ENCODE data around the gene ARPC2. TPM values are rescaled to one million over a fixed set of nuclear protein-coding genes. Genes with fewer than 3 reads are reported as not detected.

ARPC2 gene
- total and polyA plus RNA-seq, 10 of the 15 experiments (the other 5 are each of a cell fraction or from before 2014, with no cell fraction given), result 440 to 980 (median 709) TPM

- no peak for DNase-seq (ENCODE audit: low read depth, low spot score)
- no peaks in the 10 kb centered on the region; a peak in 2 of 4 replicates for H3K27me3 ChIP-seq (replicated peaks in 1 of 2; ENCODE audit: control insufficient read depth in 2 of 2, insufficient read depth in 2 of 2, low read length in 1 of 2)
- no peaks in the 10 kb centered on the region for H3K9me3 ChIP-seq (replicated peaks; ENCODE audit: control insufficient read depth, insufficient read depth, low read length)
- no peaks in the 10 kb centered on the region for H4K20me1 ChIP-seq (ENCODE audit: control insufficient read depth, insufficient read depth)
- no peak overlapping the region for H3K4me3 ChIP-seq
- intact Hi-C loops (cut with micrococcal nuclease; ENCODE audit: unreplicated experiment), result loop anchor here (5.0 kb wide), 2 partner anchors 87 to 98 kb away; no protein-coding TSS in a partner anchor
- ChIA-PET RAD21 (ENCODE audit: unreplicated experiment) (no interaction called here), SMC1A (ENCODE audit: uncharacterized antibody, unreplicated experiment) (no interaction called here), POLR2A (no interaction called here), CTCF (interaction anchor here (0.7 to 1.7 kb wide), 7 partner anchors 8 to 100 kb away, joined by 3 to 4 read pairs (median 3); partner anchors contain the start of genes AAMP and PNKD)
- H3K79me2 ChIP-seq (ENCODE audit: control insufficient read depth, insufficient read depth, low read length), result no peaks in the 10 kb centered on the region
- in situ Hi-C loops (cut with MboI), result no loop called here
- H3K4me1 ChIP-seq (ENCODE audit: control insufficient read depth, insufficient read depth, low read length), result no peaks in the 10 kb centered on the region
- H3K9ac ChIP-seq (ENCODE audit: control insufficient read depth, insufficient read depth, low read length), result no peak overlapping the region
- no peaks in the 10 kb centered on the region for H3K36me3 ChIP-seq (ENCODE audit: control insufficient read depth in 2 of 2, insufficient read depth in 2 of 2, low read length in 1 of 2)
- H2AFZ ChIP-seq (ENCODE audit: control insufficient read depth, low read depth, low read length), result no peak overlapping the region
- BruUV-seq (replicated peaks), result no TSS peak
- H3K27ac ChIP-seq (ENCODE audit: control insufficient read depth, insufficient read depth), result no peak overlapping the region
- ATAC-seq, result no peak
- 5% methylated on average over 5 of the region's 5 CpGs for WGBS (ENCODE audit: insufficient coverage, insufficient replicate concordance, low lambda C conversion rate, missing lambda C conversion rate)
- H3K4me2 ChIP-seq (ENCODE audit: control insufficient read depth, insufficient read depth), result no peak overlapping the region
- FAIRE-seq, result no peak
- no peak for TF ChIP-seq PAX8 (IDR thresholded peaks at IDR 0.05)
- no peak for TF ChIP-seq STAT3 (IDR thresholded peaks at IDR 0.05; ENCODE audit: low read depth, low read length)
- TF ChIP-seq NR2C2 (IDR thresholded peaks at IDR 0.05; ENCODE audit: borderline replicate concordance, control insufficient read depth, insufficient read length, low read depth), result no peak
- no peak for TF ChIP-seq STAT1 (conservative IDR thresholded peaks at IDR 0.05)
- TF ChIP-seq BHLHE40 (IDR thresholded peaks at IDR 0.05; ENCODE audit: borderline replicate concordance in 1 of 2, low read depth in 2 of 2, low read length in 1 of 2), result no peak
- TF ChIP-seq ZBED1 (IDR thresholded peaks at IDR 0.05; ENCODE audit: borderline replicate concordance), result no peak
- TF ChIP-seq DPF2 (IDR thresholded peaks at IDR 0.05), result no peak
- no peak for TF ChIP-seq NFYB (IDR thresholded peaks at IDR 0.05; ENCODE audit: insufficient read depth, low read depth, low read length)
- no peak for TF ChIP-seq PBX3 (IDR thresholded peaks at IDR 0.05; ENCODE audit: insufficient replicate concordance, low read depth, low read length)
- no peak for TF ChIP-seq ELK1 (IDR thresholded peaks at IDR 0.05; ENCODE audit: low read depth, low read length)
- TF ChIP-seq MXI1 (IDR thresholded peaks at IDR 0.05; ENCODE audit: low read depth, low read length), result no peak
- no peak for TF ChIP-seq SIX5 (IDR thresholded peaks at IDR 0.05; ENCODE audit: low read depth, low read length, severe bottlenecking)
- no peak for TF ChIP-seq POLR2AphosphoS5 (IDR thresholded peaks at IDR 0.05; ENCODE audit: low read length)
- TF ChIP-seq ZBTB11 (CRISPR knock-in tag; IDR thresholded peaks at IDR 0.05), result no peak
- no peak for TF ChIP-seq TARDBP (IDR thresholded peaks at IDR 0.05; ENCODE audit: borderline replicate concordance)
- TF ChIP-seq SPI1 (IDR thresholded peaks at IDR 0.05; ENCODE audit: borderline replicate concordance, insufficient read depth, low read depth, low read length), result no peak
- no peak for TF ChIP-seq KDM1A (IDR thresholded peaks at IDR 0.05; ENCODE audit: borderline replicate concordance)
These were observed 47.0 kb upstream of the ARPC2 start for GRCh38 chr2:218169757-218170546.

Data from GM12878 (cell line).